ENCODE data around the gene PLA2G4C.

GRCh38 chr19:48148576-48148975, 38.0 kb upstream of the PLA2G4C start:
- no peak for TF ChIP-seq CTCF (IDR thresholded peaks at IDR 0.05)
- no peak for TF ChIP-seq POLR2A (IDR thresholded peaks at IDR 0.05)
